ENCODE results near the gene PTPRK. TPM values are rescaled to one million over a fixed set of nuclear protein-coding genes. Genes with fewer than 3 reads are reported as not detected.

The PTPRK gene
- total RNA-seq, 1 experiment from 2014 or later, result 94.4 TPM

DNA sequence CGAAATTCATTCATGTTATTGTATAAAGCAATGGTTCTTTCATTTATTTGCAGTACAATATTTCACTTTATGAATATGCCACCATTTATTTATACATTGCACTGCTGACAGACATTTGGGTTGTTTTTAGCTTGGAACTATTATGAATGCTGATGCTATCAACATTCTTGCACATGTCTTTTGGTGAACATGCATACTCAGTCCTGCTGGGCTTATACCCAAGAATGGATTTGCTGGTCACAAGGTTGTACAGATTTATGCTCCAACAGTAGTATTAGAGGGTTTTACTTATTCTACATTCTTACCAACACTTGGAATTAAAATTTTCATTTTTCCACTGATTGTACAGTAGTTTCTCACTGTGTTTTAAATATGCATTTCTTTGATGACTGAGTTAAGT, 126.2 kb downstream of the PTPRK start:
- TF ChIP-seq, protein P1, sequence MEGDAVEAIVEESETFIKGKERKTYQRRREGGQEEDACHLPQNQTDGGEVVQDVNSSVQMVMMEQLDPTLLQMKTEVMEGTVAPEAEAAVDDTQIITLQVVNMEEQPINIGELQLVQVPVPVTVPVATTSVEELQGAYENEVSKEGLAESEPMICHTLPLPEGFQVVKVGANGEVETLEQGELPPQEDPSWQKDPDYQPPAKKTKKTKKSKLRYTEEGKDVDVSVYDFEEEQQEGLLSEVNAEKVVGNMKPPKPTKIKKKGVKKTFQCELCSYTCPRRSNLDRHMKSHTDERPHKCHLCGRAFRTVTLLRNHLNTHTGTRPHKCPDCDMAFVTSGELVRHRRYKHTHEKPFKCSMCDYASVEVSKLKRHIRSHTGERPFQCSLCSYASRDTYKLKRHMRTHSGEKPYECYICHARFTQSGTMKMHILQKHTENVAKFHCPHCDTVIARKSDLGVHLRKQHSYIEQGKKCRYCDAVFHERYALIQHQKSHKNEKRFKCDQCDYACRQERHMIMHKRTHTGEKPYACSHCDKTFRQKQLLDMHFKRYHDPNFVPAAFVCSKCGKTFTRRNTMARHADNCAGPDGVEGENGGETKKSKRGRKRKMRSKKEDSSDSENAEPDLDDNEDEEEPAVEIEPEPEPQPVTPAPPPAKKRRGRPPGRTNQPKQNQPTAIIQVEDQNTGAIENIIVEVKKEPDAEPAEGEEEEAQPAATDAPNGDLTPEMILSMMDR (IDR thresholded peaks at IDR 0.05; ENCODE audit: insufficient read depth in 1 of 2, low read depth in 1 of 2, low read length in 1 of 2, severe bottlenecking in 1 of 2, unreplicated experiment in 1 of 2), result no peak
- peaks cover 7% of the 10 kb centered on the region for H3K36me3 Mint-ChIP-seq (ENCODE audit: insufficient read depth, unreplicated experiment)
- H3K4me3 Mint-ChIP-seq (ENCODE audit: unreplicated experiment), result no peak overlapping the region
- no peaks in the 10 kb centered on the region for H3K36me3 ChIP-seq (ENCODE audit: control insufficient read depth, insufficient read depth, low read length)
- no peaks in the 10 kb centered on the region for H3K4me1 ChIP-seq
- ChIA-PET CTCF (no interaction called here), POLR2A (no interaction called here)
- no peaks in the 10 kb centered on the region for H3K9me3 ChIP-seq
- H3K27ac Mint-ChIP-seq (ENCODE audit: unreplicated experiment), result no peak overlapping the region
- no peaks in the 10 kb centered on the region for H3K27me3 Mint-ChIP-seq (ENCODE audit: insufficient read depth, unreplicated experiment)
- no peak for DNase-seq
- H3K4me3 ChIP-seq (ENCODE audit: low read depth, low read length), result no peak overlapping the region
- intact Hi-C loops (cut with micrococcal nuclease; ENCODE audit: unreplicated experiment), result no loop called here
- H3K9me3 Mint-ChIP-seq (ENCODE audit: unreplicated experiment), result no peaks in the 10 kb centered on the region
- BruUV-seq (replicated peaks), result no TSS peak
- H3K27me3 ChIP-seq (replicated peaks; ENCODE audit: control insufficient read depth, insufficient read depth, low read length), result no peaks in the 10 kb centered on the region
- peaks cover 13% of the 10 kb centered on the region for H3K4me1 Mint-ChIP-seq (ENCODE audit: low read depth, unreplicated experiment)

DNA sequence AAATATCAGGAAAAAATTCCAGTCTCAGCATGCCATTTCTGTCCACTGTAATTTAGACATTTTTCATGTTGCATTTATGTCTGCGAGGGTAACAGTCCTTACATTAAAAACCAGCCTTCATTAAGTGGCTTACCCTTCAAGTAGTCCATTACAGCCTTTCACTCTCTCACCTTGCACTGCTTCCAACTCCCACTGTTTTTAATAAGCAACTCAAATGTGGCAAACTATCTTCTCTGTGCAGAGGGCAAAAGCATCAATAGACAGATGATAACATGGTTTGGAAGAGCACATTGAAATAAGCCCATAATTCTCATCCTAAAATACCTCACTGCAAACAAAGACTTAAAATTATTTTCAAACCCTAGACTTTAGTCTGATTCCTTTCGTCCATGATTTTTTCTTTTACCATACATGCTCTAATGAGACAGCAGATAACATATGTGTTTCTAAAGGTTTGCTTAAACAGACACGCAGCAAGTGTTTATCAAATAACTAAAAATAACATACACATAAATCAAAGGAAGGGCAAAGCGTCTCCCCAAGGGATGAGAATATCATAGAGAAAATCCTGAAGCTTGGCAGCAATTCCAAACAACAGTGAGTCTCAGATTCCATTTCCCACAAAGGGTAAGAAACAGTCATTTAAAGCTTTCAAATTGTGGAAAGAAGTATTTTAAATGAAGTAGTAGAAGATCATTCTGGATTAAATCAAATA, 130.4 kb downstream of the PTPRK start:
- H3K9me3 ChIP-seq, result no peaks in the 10 kb centered on the region
- Mint-ChIP-seq H3K27ac (ENCODE audit: unreplicated experiment) (no peak overlapping the region), H3K27me3 (ENCODE audit: insufficient read depth, unreplicated experiment) (no peaks in the 10 kb centered on the region), H3K9me3 (ENCODE audit: unreplicated experiment) (no peaks in the 10 kb centered on the region), H3K36me3 (ENCODE audit: insufficient read depth, unreplicated experiment) (no peaks in the 10 kb centered on the region), H3K4me1 (ENCODE audit: low read depth, unreplicated experiment) (peaks cover 13% of the 10 kb centered on the region), H3K4me3 (ENCODE audit: unreplicated experiment) (no peak overlapping the region)
- H3K4me1 ChIP-seq, result peaks cover 5% of the 10 kb centered on the region; the same call in 1 of the 2 replicates
- ChIA-PET POLR2A (no interaction called here), CTCF (interaction anchor here (0.6 kb wide), 1 partner anchor 61 kb away, joined by 3 read pairs; no protein-coding TSS in a partner anchor)
- intact Hi-C loops (cut with micrococcal nuclease; ENCODE audit: unreplicated experiment), result no loop called here
- no peak overlapping the region for H3K4me3 ChIP-seq (ENCODE audit: low read depth, low read length)
- H3K36me3 ChIP-seq (ENCODE audit: control insufficient read depth, insufficient read depth, low read length), result no peaks in the 10 kb centered on the region
- BruUV-seq (replicated peaks), result no TSS peak
- H3K27me3 ChIP-seq (replicated peaks; ENCODE audit: control insufficient read depth, insufficient read depth, low read length), result no peaks in the 10 kb centered on the region
- DNase-seq, result no peak
- TF ChIP-seq, protein P1 (IDR thresholded peaks at IDR 0.05; ENCODE audit: insufficient read depth in 1 of 2, low read depth in 1 of 2, low read length in 1 of 2, severe bottlenecking in 1 of 2, unreplicated experiment in 1 of 2), result no peak

DNA sequence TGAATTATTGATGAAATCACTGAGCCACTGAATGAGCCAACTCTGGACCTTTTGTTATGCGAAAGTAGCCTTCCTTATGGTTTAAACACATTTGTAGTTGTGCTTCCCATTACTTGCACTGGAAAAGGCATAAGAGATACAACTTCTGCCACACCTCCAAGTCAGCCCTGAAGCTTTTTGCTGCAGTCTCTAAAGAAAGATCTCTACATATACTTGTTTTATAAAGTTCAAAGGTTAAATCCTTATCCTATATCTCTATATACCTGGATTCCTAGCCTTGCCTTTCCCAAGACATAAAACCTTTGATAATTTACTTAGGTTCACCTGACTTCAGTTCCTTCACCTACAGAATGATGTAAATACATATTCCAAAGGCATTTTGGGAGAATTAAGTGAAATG, 132.0 kb downstream of the PTPRK start:
- no peak for DNase-seq
- H3K4me1 Mint-ChIP-seq (ENCODE audit: low read depth, unreplicated experiment), result peaks cover 10% of the 10 kb centered on the region
- POLR2A ChIA-PET, result no interaction called here
- TF ChIP-seq, protein P1 (IDR thresholded peaks at IDR 0.05; ENCODE audit: insufficient read depth in 1 of 2, low read depth in 1 of 2, low read length in 1 of 2, severe bottlenecking in 1 of 2, unreplicated experiment in 1 of 2), result no peak
- Histone ChIP-seq H3K36me3 (ENCODE audit: control insufficient read depth, insufficient read depth, low read length) (no peaks in the 10 kb centered on the region), H3K27me3 (replicated peaks; ENCODE audit: control insufficient read depth, insufficient read depth, low read length) (no peaks in the 10 kb centered on the region), H3K9me3 (no peaks in the 10 kb centered on the region), H3K4me3 (ENCODE audit: low read depth, low read length) (no peak overlapping the region), H3K4me1 (peaks cover 5% of the 10 kb centered on the region; the same call in 1 of the 2 replicates)
- no peaks in the 10 kb centered on the region for H3K36me3 Mint-ChIP-seq (ENCODE audit: insufficient read depth, unreplicated experiment)
- no TSS peak for BruUV-seq (replicated peaks)
- CTCF ChIA-PET, result no interaction called here
- no peaks in the 10 kb centered on the region for H3K9me3 Mint-ChIP-seq (ENCODE audit: unreplicated experiment)
- no peak overlapping the region for H3K27ac Mint-ChIP-seq (ENCODE audit: unreplicated experiment)
- H3K27me3 Mint-ChIP-seq (ENCODE audit: insufficient read depth, unreplicated experiment), result no peaks in the 10 kb centered on the region
- no peak overlapping the region for H3K4me3 Mint-ChIP-seq (ENCODE audit: unreplicated experiment)
- intact Hi-C loops (cut with micrococcal nuclease; ENCODE audit: unreplicated experiment), result no loop called here

Measured in Caco-2 (cell line).